Measurements from ENCODE around the gene COX19.

The COX19 gene

GRCh38 chr7:1015196-1016121, 40.1 kb upstream of the COX19 start:
- no peak for DNase-seq (ENCODE audit: low read depth)
- no peak overlapping the region for H3K4me3 ChIP-seq (ENCODE audit: control insufficient read depth, low read depth, low read length)
- no peak for TF ChIP-seq CTCF (IDR thresholded peaks at IDR 0.05; ENCODE audit: control insufficient read depth, insufficient read depth, low read depth, low read length, missing control alignments)

- DNase-seq (ENCODE audit: low read depth) = no peak
- no peak overlapping the region for H3K4me3 ChIP-seq (ENCODE audit: control insufficient read depth, low read depth, low read length)
- TF ChIP-seq CTCF (IDR thresholded peaks at IDR 0.05; ENCODE audit: control insufficient read depth, insufficient read depth, low read depth, low read length, missing control alignments) = no peak
These were observed 39.3 kb upstream of the COX19 start for GRCh38 chr7:1014681-1015080.

GRCh38 chr7:1013581-1013980, 38.2 kb upstream of the COX19 start:
- no peak for TF ChIP-seq CTCF (IDR thresholded peaks at IDR 0.05; ENCODE audit: control insufficient read depth, insufficient read depth, low read depth, low read length, missing control alignments)
- no peak overlapping the region for H3K4me3 ChIP-seq (ENCODE audit: control insufficient read depth, low read depth, low read length)
- DNase-seq (ENCODE audit: low read depth) = no peak

- no peak overlapping the region for H3K4me3 ChIP-seq (ENCODE audit: control insufficient read depth, low read depth, low read length)
- DNase-seq (ENCODE audit: low read depth) = no peak
- no peak for TF ChIP-seq CTCF (IDR thresholded peaks at IDR 0.05; ENCODE audit: control insufficient read depth, insufficient read depth, low read depth, low read length, missing control alignments)
These were observed 37.4 kb upstream of the COX19 start for GRCh38 chr7:1012716-1013095.

- TF ChIP-seq CTCF (IDR thresholded peaks at IDR 0.05; ENCODE audit: control insufficient read depth, insufficient read depth, low read depth, low read length, missing control alignments) = no peak
- no peak for DNase-seq (ENCODE audit: low read depth)
- no peak overlapping the region for H3K4me3 ChIP-seq (ENCODE audit: control insufficient read depth, low read depth, low read length)
These were observed 36.8 kb upstream of the COX19 start for GRCh38 chr7:1012004-1012715.

- no peak for DNase-seq (ENCODE audit: low read depth)
- TF ChIP-seq CTCF (IDR thresholded peaks at IDR 0.05; ENCODE audit: control insufficient read depth, insufficient read depth, low read depth, low read length, missing control alignments) = no peak
- no peak overlapping the region for H3K4me3 ChIP-seq (ENCODE audit: control insufficient read depth, low read depth, low read length)
These were observed 36.1 kb upstream of the COX19 start for GRCh38 chr7:1011297-1012003.

Data from AG09309 (cell line).